ENCODE data around the gene L3MBTL3. TPM values are rescaled to one million over a fixed set of nuclear protein-coding genes. Genes with fewer than 3 reads are reported as not detected.

L3MBTL3 gene
- total and polyA plus RNA-seq, 10 of the 15 experiments (the other 5 are each of a cell fraction or from before 2014, with no cell fraction given): 0.71 to 9.4 (median 6.2) TPM

- 88% methylated on average over 4 of the region's 4 CpGs for WGBS (ENCODE audit: insufficient coverage, insufficient replicate concordance, low lambda C conversion rate, missing lambda C conversion rate)
- Histone ChIP-seq H3K4me2 (ENCODE audit: control insufficient read depth, insufficient read depth) (no peak overlapping the region), H3K4me3 (no peak overlapping the region), H3K36me3 (ENCODE audit: control insufficient read depth in 2 of 2, insufficient read depth in 2 of 2, low read length in 1 of 2) (no peaks in the 10 kb centered on the region), H3K79me2 (ENCODE audit: control insufficient read depth, insufficient read depth, low read length) (no peaks in the 10 kb centered on the region), H2AFZ (ENCODE audit: control insufficient read depth, low read depth, low read length) (no peak overlapping the region), H4K20me1 (ENCODE audit: control insufficient read depth, insufficient read depth) (no peaks in the 10 kb centered on the region), H3K4me1 (ENCODE audit: control insufficient read depth, insufficient read depth, low read length) (no peaks in the 10 kb centered on the region), H3K27ac (ENCODE audit: control insufficient read depth, insufficient read depth) (no peak overlapping the region), H3K9ac (ENCODE audit: control insufficient read depth, insufficient read depth, low read length) (no peak overlapping the region), H3K9me3 (replicated peaks; ENCODE audit: control insufficient read depth, insufficient read depth, low read length) (no peaks in the 10 kb centered on the region; the same call in 2 of the 3 replicates), H3K27me3 (replicated peaks in 1 of 2; ENCODE audit: control insufficient read depth in 2 of 2, insufficient read depth in 2 of 2, low read length in 1 of 2) (no peaks in the 10 kb centered on the region; a peak in 1 of 4 replicates)
- intact Hi-C loops (cut with micrococcal nuclease; ENCODE audit: unreplicated experiment): no loop called here
- SMC1A ChIA-PET (ENCODE audit: uncharacterized antibody, unreplicated experiment): interaction anchor here (0.6 kb wide), 1 partner anchor 88 kb away, joined by 3 read pairs; no protein-coding TSS in a partner anchor
- in situ Hi-C loops (cut with MboI): no loop called here
- CTCF ChIA-PET: no interaction called here
- ATAC-seq (no peak), FAIRE-seq (no peak), DNase-seq (ENCODE audit: low read depth, low spot score) (no peak)
- BruUV-seq (replicated peaks): no TSS peak
- TF ChIP-seq GABPA (IDR thresholded peaks at IDR 0.05; ENCODE audit: low read depth) (no peak), CREM (IDR thresholded peaks at IDR 0.05; ENCODE audit: low read depth) (no peak), SMAD5 (IDR thresholded peaks at IDR 0.05; ENCODE audit: low read depth) (no peak), TARDBP (IDR thresholded peaks at IDR 0.05; ENCODE audit: borderline replicate concordance) (no peak), TCF3 (IDR thresholded peaks at IDR 0.05; ENCODE audit: borderline replicate concordance, insufficient read depth, low read depth, low read length) (no peak), KAT2A (conservative IDR thresholded peaks at IDR 0.05; ENCODE audit: control insufficient read depth, low read depth, low read length) (no peak), HSF1 (IDR thresholded peaks at IDR 0.05; ENCODE audit: low read depth, low read length) (no peak), ASH2L (IDR thresholded peaks at IDR 0.05; ENCODE audit: borderline replicate concordance, low read depth) (no peak), SRF (IDR thresholded peaks at IDR 0.05; ENCODE audit: low read depth in 2 of 2, low read length in 2 of 2) (no peak), CBX3 (IDR thresholded peaks at IDR 0.05; ENCODE audit: borderline replicate concordance, low read depth) (no peak), SREBF2 (IDR thresholded peaks at IDR 0.05; ENCODE audit: low read length) (no peak), IKZF1 (conservative IDR thresholded peaks at IDR 0.05) (no peak), NFIC (IDR thresholded peaks at IDR 0.05; ENCODE audit: low read depth, low read length) (no peak), SREBF1 (IDR thresholded peaks at IDR 0.05; ENCODE audit: low read length) (no peak), ATF3 (IDR thresholded peaks at IDR 0.05; ENCODE audit: borderline replicate concordance, extremely low read depth, low read depth, low read length) (no peak), FOS (IDR thresholded peaks at IDR 0.05; ENCODE audit: borderline replicate concordance, extremely low read depth, insufficient read length) (no peak)
- RAD21 ChIA-PET (ENCODE audit: unreplicated experiment): no interaction called here
- POLR2A ChIA-PET: no interaction called here
Observed at GRCh38 chr6:130164251-130164650, 145.9 kb downstream of the L3MBTL3 start.
